Hematopoietic multipotent progenitor cell treated with erythropoietin and hydrocortisone succinate and interleukin-3 and kit ligand, for 4 days (in vitro differentiated cells): ENCODE measurements around the gene LRRC15.

Experiments
- DNase-seq: peaks from one replicate; pipeline ENCODE4 v3.0.0-alpha.2; 2015

LRRC15 gene

GRCh38 chr3:194369522-194370279, at the start of gene LRRC15:
LRRC15 (minus strand) TSS chr3:194369743; CDS start chr3:194361043, 8,700 bp downstream.
- peak; percentile 26 for DNase-seq

- no peak for DNase-seq
Observed at GRCh38 chr3:194418671-194419070, 49.1 kb upstream of the LRRC15 start.

- DNase-seq, result no peak
Observed at GRCh38 chr3:194407423-194407822, 37.9 kb upstream of the LRRC15 start.

GRCh38 chr3:194405766-194406165, 36.2 kb upstream of the LRRC15 start:
- no peak for DNase-seq

GRCh38 chr3:194404365-194405140, 35.0 kb upstream of the LRRC15 start:
- DNase-seq, result peak; percentile 84

- peak; percentile 19 for DNase-seq
Observed at GRCh38 chr3:194401868-194402329, 32.4 kb upstream of the LRRC15 start.

GRCh38 chr3:194401346-194401745, 31.8 kb upstream of the LRRC15 start:
- DNase-seq, result no peak

GRCh38 chr3:194399874-194400411, 30.4 kb upstream of the LRRC15 start:
- DNase-seq, result peak; percentile 20

- DNase-seq, result peak; percentile 35
Observed at GRCh38 chr3:194399166-194399565, 29.6 kb upstream of the LRRC15 start, which contains the start of gene GP5. GP5 (minus strand) TSS chr3:194399266; CDS start chr3:194398282, 984 bp downstream.

GRCh38 chr3:194397757-194398312, 28.3 kb upstream of the LRRC15 start:
- peak; percentile 66 for DNase-seq

GRCh38 chr3:194396859-194397756, 27.6 kb upstream of the LRRC15 start:
- peak; percentile 58 for DNase-seq

- no peak for DNase-seq
Observed at GRCh38 chr3:194396539-194396858, 27.0 kb upstream of the LRRC15 start.

- DNase-seq, result peak; percentile 78
Observed at GRCh38 chr3:194395778-194396538, 26.4 kb upstream of the LRRC15 start.

GRCh38 chr3:194395212-194395611, 25.7 kb upstream of the LRRC15 start:
- peak; percentile 11 for DNase-seq

- DNase-seq, result no peak
Observed at GRCh38 chr3:194392576-194392975, 23.0 kb upstream of the LRRC15 start.

- DNase-seq, result no peak
Observed at GRCh38 chr3:194390835-194391234, 21.3 kb upstream of the LRRC15 start.

GRCh38 chr3:194389269-194389668, 19.7 kb upstream of the LRRC15 start:
- no peak for DNase-seq

GRCh38 chr3:194387926-194388418, 18.4 kb upstream of the LRRC15 start:
- no peak for DNase-seq

GRCh38 chr3:194387276-194387675, 17.7 kb upstream of the LRRC15 start:
- DNase-seq, result no peak

- DNase-seq, result no peak
Observed at GRCh38 chr3:194386648-194387047, 17.1 kb upstream of the LRRC15 start.

- no peak for DNase-seq
Observed at GRCh38 chr3:194386066-194386465, 16.5 kb upstream of the LRRC15 start.
